Measurements from ENCODE around the gene WNT5A.

- TF ChIP-seq CTCF (IDR thresholded peaks at IDR 0.05) (no peak), POLR2A (IDR thresholded peaks at IDR 0.05) (no peak)
Measured at GRCh38 chr3:55531321-55531720, 44.2 kb upstream of the WNT5A start.

All from testis (tissue), 2 donors.